GM18517 (cell line): Measurements from ENCODE around the gene SSR4.

Experiments used
- ATAC-seq: cut with Tn5 transposase; IDR thresholded peaks from one replicate; pipeline ENCODE4 v1.9.1; 2021; ENCODE audit warnings: mild to moderate bottlenecking, moderate library complexity; ENCODE audit not compliant: unreplicated experiment

Gene SSR4

DNA sequence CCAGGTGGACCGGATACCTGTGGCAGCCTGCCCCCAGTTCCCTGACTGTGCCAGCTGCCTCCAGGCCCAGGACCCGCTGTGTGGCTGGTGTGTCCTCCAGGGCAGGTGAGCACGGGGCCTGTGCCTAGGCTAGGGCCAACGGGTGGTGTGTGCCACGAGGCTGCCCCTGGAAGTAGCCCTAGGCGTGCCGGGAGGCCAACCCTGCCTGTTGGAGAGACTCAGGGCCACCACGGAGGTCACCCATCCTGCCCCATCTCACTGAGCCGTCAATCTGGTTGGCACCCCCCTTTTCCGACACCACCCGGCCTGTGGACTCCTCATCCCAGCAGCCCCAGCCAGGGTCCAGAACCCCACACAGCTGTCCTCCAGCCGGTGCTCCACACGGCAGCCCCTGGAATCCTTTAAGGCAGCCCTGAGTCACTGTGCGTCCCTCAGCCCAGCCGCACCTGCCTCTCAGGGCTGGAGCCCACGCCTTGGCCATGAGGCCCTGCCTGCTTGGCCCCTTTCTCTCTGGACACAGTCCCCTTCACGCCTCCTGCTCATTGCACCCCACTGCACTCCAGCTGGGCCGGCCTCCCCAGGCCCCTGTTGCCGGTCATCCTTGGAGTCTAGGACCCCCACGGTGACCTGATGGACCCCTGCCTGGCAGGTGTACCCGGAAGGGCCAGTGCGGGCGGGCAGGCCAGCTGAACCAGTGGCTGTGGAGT lies 25.2 kb upstream of the SSR4 start:
- ATAC-seq, result no peak

DNA sequence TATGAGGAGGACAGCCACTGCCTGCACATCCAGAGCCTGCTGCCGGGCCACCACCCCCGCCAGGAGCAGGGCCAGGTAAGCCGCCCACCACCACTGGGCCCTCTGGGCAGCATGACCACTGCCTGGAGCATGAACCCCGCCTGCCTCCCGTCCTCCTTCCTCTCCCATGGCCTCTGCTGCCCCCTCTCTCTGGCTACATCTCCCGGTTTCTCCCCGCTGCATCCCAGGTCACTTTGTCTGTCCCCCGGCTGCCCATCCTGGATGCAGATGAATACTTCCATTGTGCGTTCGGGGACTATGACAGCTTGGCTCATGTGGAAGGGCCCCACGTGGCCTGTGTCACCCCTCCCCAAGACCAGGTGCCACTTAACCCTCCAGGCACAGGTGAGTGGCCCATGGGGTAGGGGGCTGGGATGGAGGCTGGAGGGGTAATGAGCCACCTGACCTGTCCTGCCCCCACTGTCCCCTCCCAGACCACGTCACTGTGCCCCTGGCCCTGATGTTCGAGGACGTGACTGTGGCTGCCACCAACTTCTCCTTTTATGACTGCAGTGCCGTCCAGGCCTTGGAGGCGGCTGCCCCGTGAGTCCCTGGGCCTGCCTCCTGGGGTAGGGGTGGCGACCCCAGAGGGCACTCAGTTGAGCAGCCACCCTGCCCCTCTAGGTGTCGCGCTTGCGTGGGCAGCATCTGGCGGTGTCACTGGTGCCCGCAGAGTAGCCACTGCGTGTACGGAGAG lies 24.4 kb upstream of the SSR4 start:
- ATAC-seq, result no peak

DNA sequence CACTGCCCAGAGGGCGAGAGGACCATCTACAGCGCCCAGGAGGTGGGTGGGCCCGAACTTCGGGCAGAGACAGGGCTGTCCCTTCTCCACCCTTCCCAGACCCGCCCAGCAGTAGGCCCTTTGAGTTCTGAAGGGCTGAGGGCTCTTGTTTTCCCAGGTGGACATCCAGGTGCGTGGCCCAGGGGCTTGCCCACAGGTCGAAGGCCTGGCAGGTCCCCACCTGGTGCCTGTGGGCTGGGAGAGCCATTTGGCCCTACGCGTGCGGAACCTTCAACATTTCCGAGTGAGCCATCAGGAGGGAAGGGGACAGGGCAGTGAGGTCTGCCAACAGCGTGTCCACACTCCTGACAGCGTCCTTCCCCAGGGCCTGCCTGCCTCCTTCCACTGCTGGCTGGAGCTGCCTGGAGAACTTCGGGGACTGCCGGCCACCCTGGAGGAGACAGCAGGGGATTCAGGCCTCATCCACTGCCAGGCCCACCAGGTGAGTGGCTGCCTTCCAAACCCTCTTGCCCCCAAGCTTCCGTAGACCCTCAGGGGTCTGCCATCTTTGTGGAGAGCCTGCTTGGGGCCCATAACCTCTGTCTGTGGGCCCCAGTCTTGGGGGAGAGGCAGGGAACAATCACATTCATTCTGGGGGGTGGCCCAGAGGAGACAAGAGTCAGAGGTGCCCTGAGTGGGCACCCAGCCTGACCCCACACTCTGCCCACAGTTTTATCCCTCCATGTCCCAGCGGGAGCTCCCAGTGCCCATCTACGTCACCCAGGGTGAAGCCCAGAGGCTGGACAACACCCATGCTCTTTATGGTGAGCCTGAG lies 23.7 kb upstream of the SSR4 start:
- no peak for ATAC-seq

DNA sequence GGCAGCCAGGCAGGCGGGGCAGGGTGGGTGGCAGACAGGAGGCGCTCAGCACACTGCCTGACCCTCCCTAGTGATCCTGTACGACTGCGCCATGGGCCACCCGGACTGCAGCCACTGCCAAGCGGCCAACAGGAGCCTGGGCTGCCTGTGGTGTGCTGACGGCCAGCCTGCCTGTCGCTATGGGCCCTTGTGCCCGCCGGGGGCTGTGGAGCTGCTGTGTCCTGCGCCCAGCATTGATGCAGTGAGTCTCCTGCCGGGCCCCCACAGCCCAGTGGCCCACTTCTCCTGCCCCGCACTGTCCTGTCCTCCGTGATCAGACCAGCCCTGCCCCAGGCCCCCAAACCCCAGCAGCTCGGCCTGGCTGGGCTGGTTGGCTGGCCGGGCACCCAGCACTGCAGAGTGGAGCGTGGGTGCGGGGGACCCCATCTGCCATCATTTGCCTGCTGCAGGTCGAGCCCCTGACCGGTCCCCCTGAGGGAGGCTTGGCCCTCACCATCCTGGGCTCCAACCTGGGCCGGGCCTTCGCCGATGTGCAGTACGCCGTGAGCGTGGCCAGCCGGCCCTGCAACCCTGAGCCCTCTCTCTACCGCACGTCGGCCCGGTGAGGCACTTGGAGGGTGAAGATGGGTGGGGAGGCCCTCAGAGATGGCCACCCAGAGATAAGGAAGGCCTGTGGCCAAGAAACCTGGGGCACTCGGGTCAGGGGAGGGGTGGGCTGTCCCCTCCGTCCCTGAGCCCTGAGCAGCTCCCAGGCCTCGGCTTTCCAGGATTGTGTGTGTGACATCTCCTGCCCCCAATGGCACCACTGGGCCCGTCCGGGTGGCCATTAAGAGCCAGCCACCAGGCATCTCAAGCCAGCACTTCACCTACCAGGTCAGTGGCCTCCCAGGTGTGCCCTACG lies 22.8 kb upstream of the SSR4 start:
- ATAC-seq, result no peak

DNA sequence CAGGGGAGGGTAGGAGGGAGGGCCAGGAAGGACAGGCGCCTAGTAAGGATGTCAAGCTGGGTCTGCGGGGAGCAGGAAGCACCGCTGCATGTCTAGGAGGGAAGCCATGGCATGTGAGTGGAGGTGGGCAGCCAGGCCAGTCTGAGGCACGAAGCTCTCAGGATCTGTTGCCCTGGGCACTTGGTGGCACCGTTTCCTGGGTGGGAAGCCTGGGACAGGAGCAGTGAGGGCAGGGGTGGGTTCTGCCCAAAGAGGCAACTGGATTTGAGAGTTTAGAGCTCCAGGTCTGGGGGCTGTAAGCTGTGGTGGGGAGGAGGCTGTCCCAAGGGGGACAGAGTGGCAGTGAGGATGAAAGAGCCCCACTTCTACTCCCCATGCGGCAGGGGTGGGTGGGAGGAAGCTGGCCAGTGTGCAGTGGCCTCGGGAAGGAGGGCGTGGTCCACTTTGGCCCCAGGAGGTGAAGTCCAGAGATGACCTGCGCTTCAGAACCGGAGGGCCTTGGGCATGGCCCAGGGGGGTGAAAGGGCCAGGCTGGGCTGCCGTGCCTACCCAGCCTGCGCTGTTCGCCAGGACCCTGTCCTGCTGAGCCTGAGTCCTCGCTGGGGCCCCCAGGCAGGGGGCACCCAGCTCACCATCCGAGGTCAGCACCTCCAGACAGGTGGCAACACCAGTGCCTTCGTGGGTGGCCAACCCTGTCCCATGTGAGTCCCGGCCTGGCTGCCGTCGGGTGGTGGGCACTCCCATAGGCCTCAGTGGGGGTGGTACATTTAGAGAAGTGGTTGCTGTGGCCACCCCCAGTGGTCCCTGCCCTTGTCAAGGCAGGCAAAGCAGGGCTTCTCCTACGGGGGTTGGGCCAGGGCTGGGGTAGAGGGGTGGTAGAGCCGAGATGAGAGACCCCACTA lies 21.9 kb upstream of the SSR4 start:
- no peak for ATAC-seq

DNA sequence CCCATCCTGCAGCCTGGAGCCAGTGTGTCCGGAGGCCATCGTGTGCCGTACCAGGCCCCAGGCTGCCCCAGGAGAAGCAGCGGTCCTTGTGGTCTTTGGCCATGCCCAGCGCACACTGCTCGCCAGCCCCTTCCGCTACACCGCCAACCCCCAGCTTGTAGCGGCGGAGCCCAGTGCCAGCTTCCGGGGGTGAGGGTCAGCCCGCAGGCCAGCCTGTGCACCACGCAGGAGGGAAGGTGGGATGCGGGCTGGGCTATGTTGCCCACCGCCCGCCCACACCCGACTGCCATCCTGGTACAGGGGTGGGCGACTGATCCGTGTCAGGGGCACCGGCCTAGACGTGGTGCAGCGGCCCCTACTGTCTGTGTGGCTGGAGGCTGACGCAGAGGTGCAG lies 21.3 kb upstream of the SSR4 start:
- no peak for ATAC-seq

DNA sequence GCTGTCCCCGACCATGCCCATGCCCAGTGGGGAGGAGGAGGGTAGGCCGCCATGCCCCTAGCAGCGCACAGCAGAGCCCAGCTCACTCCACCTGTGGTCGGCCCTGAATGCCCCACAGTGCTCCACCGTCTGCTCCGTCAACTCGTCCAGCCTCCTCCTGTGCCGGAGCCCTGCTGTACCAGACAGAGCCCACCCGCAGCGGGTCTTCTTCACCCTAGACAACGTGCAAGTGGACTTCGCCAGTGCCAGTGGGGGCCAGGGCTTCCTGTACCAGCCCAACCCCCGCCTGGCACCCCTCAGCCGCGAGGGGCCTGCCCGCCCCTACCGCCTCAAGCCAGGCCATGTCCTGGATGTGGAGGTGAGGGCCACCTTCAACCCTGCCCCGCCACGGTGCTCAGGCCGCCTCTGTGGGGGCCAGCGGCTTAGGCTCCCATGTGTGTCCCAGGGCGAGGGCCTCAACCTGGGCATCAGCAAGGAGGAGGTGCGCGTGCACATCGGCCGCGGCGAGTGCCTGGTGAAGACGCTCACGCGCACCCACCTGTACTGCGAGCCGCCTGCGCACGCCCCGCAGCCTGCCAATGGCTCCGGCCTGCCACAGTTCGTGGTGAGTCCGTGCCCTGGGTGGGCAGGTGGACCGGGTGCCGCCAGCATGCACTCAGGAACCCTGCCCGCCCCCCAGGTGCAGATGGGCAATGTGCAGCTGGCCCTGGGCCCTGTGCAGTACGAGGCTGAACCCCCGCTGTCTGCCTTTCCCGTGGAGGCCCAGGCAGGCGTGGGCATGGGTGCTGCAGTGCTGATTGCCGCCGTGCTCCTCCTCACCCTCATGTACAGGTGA lies 20.5 kb upstream of the SSR4 start:
- ATAC-seq, result no peak

DNA sequence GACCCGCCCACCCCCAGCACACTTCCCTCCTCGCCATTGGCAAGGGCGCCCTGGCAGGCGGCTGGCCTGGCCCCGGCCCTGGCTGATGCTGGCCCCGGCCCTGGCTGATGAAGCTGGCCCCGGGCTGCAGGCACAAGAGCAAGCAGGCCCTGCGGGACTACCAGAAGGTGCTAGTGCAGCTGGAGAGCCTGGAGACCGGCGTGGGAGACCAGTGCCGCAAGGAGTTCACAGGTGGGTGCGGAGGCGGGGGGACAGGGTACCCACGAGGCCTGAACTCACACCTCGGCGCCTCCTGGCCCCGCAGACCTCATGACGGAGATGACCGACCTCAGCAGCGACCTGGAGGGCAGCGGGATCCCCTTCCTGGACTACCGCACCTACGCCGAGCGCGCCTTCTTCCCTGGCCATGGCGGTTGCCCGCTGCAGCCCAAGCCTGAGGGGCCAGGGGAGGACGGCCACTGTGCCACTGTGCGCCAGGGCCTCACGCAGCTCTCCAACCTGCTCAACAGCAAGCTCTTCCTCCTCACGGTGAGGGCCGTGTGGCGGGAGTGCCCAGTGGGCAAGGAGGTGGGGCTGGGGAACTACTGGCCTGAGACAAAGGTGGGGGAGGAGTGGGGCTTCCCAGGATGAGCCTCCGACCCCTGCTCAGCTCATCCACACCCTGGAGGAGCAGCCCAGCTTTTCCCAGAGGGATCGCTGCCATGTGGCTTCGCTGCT lies 19.7 kb upstream of the SSR4 start:
- no peak for ATAC-seq

DNA sequence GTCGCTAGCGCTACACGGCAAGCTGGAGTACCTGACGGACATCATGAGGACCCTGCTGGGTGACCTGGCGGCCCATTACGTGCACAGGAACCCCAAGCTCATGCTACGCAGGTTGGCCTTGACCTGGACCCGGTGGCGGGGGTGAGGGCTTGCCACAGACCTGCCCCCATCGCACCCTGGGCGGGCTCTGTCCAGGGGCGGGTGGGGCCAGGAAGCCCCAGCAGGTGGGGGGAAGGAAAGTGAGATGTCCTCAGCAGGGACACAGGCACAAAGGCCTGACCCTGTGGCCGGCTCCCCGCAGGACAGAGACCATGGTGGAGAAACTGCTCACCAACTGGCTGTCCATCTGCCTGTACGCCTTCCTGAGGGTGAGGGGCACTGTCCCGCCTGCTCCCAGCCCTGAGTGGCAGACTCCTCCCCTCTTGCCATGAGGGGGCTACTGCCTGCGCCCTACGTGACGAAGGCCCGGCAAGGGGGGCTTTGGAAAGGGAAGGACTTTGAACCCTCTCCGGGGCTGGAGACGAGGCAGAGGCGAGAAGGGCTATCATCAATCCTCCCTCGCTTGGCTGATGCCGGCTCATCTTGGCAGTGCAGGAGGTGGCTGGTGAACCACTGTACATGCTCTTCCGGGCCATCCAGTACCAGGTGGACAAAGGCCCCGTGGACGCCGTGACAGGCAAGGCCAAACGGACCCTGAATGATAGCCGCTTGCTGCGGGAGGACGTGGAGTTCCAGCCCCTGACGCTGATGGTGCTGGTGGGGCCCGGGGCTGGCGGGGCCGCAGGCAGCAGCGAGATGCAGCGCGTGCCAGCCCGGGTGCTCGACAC lies 19.0 kb upstream of the SSR4 start:
- ATAC-seq, result no peak

DNA sequence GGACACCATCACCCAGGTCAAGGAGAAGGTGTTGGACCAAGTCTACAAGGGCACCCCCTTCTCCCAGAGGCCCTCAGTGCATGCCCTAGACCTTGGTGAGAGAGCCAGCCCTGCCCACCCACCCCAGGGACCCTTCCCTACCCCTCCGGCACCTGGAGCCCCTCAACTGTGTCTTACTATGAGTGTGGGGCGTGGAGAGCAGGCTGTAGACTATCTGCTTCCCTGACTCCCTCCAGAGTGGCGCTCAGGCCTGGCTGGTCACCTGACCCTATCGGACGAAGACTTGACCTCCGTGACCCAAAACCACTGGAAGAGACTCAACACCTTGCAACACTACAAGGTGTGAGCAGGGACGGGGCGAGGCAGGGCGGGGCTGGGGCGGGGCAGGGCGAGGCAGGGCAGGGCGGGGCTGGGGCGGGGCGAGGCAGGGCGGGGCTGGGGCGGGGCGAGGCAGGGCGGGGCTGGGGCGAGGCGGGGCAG lies 18.3 kb upstream of the SSR4 start:
- ATAC-seq, result no peak

DNA sequence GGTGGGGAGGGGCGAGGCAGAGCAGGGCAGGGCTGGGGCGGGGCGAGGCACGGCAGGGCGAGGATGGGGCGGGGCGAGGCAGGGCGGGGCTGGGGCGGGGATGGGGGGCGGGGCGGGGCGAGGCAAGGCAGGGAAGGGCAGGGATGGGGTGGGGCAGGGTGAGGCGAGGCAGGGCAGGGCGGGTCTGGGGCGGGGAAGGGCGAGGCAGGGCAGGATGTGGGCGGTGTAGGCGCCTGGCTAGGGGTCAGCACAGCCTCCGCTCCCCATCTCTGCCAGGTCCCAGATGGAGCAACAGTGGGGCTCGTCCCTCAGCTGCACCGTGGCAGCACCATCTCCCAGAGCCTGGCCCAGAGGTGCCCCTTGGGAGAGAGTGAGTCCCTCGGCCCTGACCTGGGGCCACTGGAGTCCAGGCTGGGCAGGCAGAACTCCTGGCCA lies 17.8 kb upstream of the SSR4 start:
- ATAC-seq, result no peak

DNA sequence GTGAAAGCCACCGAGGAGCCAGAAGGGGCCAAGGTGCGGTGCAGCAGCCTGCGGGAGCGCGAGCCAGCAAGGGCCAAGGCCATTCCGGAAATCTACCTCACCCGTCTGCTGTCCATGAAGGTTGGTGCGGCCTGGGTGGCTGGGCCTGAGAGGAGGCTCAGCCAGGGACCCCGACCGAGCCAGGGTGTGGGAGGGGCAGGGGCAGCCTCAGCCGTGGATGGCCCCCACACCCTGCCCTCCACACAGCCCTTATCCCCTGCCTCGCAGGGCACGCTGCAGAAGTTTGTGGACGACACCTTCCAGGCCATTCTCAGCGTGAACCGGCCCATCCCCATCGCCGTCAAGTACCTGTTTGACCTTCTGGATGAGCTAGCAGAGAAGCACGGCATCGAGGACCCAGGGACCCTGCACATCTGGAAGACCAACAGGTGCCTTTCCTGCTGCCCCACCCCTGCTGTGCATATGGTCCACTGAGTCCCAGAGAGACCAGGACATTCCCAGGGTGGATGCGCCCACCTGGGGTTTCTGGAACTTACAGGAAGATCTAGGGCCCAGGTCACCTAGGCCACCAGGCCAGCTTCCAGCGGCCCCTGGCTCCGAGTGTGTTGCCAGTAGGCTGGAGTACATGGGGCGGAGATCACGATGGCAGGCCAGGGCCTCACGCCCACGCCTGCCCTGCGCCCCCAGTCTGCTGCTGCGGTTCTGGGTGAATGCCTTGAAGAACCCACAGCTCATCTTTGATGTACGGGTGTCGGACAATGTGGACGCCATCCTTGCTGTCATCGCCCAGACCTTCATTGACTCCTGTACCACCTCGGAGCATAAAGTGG lies 17.0 kb upstream of the SSR4 start:
- ATAC-seq, result no peak

DNA sequence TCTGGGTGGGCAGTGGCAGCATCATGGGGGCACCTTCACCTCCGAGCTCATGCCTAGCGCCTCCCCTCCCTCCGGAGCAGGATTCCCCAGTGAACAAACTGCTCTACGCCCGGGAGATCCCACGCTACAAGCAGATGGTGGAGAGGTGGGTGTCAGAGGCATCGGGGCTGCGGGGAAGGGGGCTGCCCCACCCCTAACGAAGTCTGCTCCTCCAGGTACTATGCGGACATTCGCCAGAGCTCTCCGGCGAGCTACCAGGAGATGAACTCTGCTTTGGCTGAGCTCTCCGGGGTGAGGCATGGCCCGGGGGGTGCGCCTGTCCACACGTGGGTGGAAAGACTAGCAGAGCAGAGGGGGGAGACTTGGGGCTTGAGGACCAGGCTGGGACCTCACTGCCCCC lies 16.3 kb upstream of the SSR4 start:
- no peak for ATAC-seq

DNA sequence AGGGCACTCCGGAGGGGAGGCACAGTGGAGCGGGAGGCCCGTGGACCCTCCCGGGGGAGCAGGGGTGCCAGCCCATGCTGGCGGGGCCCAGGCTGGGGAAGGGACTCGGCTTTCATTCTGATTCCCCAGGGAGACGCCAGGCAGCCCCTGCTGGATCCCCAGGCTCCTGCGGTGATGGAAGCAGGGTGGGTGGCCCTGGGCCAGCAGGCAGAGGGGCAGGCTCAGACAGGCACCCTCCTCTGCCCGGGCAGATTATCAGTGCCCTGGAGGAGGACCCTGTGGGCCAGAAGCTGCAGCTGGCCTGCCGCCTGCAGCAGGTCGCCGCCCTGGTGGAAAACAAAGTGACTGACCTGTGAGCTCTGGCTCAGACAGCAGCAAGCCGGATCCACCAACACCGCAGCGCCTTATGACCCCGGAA lies 15.8 kb upstream of the SSR4 start:
- ATAC-seq, result no peak

DNA sequence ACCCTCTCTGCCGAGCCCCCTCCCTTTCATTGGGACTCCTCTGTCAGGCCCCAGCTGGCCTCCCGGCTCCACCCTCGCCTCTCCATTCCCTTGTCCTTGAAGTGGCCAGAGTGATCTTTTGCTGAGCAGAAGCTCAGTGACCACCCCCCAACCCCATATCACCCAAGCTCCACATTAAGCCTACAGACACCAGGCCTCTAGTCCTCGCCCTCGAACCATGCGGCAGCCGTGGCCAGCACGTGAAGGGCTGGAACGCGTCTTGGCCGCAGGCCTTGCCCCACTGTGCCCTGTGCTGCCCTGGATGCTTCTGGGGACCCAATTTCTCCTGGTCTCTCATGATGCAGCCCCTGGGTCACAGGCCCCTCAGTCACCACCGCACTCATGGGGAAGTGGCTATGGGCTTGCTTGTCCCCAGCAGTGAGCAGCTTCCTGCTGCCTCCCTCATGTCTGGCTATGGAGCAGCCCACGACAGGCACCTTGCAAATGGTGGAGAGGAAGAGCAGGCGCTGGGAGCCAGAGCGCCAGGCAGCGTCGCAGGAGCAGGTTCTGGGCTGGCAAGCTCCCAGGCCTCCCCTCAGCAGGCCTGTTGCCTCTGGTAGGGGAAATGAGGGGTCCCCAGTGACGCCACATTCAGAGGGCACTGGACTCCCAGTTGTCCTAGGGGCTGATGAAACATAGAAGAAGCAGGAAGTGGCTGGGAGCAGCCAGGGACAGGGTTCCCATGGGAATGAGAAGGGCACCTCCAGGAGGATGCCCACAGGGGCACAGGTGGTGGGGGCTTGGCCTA lies 14.4 kb upstream of the SSR4 start:
- no peak for ATAC-seq
